Peyer's patch (tissue), 4 donors: ENCODE results near the gene NSMCE3.

Experiments
- POLR2A ChIP-seq, 2 donors: fragments of 450-650 bp; IDR thresholded peaks; one replicate each; pipeline ENCODE4 v1.5.1; 2017; ENCODE audit warnings: antibody characterized with exemption in 2 of 2, mild to moderate bottlenecking in 2 of 2, moderate library complexity in 2 of 2
- TF ChIP-seq, protein P1 (sequence below), 6 experiments: fragments of 450-650 bp in 4 of 6; fragments of 200-600 bp in 2 of 6; sonication (generic) in 1 of 6; IDR thresholded peaks; one replicate each; pipeline ENCODE4 v1.5.1; 2017 to 2019; ENCODE audit warnings: antibody characterized with exemption in 6 of 6, mild to moderate bottlenecking in 3 of 6, moderate library complexity in 1 of 6

- TF ChIP-seq, protein P1, sequence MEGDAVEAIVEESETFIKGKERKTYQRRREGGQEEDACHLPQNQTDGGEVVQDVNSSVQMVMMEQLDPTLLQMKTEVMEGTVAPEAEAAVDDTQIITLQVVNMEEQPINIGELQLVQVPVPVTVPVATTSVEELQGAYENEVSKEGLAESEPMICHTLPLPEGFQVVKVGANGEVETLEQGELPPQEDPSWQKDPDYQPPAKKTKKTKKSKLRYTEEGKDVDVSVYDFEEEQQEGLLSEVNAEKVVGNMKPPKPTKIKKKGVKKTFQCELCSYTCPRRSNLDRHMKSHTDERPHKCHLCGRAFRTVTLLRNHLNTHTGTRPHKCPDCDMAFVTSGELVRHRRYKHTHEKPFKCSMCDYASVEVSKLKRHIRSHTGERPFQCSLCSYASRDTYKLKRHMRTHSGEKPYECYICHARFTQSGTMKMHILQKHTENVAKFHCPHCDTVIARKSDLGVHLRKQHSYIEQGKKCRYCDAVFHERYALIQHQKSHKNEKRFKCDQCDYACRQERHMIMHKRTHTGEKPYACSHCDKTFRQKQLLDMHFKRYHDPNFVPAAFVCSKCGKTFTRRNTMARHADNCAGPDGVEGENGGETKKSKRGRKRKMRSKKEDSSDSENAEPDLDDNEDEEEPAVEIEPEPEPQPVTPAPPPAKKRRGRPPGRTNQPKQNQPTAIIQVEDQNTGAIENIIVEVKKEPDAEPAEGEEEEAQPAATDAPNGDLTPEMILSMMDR (IDR thresholded peaks at IDR 0.05): no peak
- no peak for TF ChIP-seq POLR2A (IDR thresholded peaks at IDR 0.05)
Observed at GRCh38 chr15:29272219-29272618, 2.6 kb upstream of the NSMCE3 start.
